Measurements from ENCODE around the gene PPP6R2. TPM values are rescaled to one million over a fixed set of nuclear protein-coding genes. Genes with fewer than 3 reads are reported as not detected.
"Not testable (repeated sequence)": the region's sequence is repeated elsewhere in the genome, so short reads cannot be mapped to it uniquely, and the experiment has no call there.

Gene PPP6R2
- total and polyA plus RNA-seq, 2 donors, result 45.4 to 45.7 TPM

DNA sequence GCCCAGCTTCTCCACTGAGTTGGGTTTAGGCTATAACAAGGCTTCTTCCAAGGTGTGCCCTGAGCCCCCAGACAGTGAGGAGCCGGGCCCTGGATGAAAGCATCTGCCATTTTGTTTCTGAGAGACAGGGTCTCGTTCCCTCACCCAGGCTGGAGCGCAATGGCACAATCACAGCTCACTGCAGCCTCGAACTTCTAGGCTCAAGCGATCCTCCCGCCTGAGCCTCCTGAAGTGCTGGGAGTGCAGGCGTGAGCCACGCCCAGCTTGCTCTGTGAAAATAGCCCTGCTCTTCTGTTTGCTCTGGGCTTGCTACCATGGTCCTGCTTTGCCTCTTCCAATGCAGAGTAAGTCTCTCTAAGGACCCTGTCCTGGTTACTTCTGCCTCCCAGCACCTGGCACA is 23.0 kb upstream of the PPP6R2 start:
- DNase-seq (ENCODE audit: low read depth in 6 of 9, low spot score in 9 of 9), result no peak
- Histone ChIP-seq H3K9me3 (ENCODE audit: control insufficient read depth in 2 of 2, insufficient read depth in 1 of 2, low read length in 1 of 2) (peaks cover 0 to 1% of the 10 kb centered on the region in 2 donors), H3K27me3 (ENCODE audit: control insufficient read depth in 2 of 2, insufficient read depth in 1 of 2, low read length in 1 of 2) (peaks cover 0 to 15% of the 10 kb centered on the region in 2 donors), H3K4me1 (ENCODE audit: control insufficient read depth in 2 of 2, insufficient read depth in 2 of 2, low read length in 2 of 2) (peaks cover under 1 to 5% of the 10 kb centered on the region in 2 donors), H3K27ac (ENCODE audit: low read depth in 1 of 2, low read length in 1 of 2) (no peak overlapping the region), H3K36me3 (ENCODE audit: control insufficient read depth in 2 of 2, insufficient read depth in 2 of 2, low read length in 1 of 2) (no peaks in the 10 kb centered on the region), H3K4me3 (ENCODE audit: low read length in 2 of 2) (no peak overlapping the region)
- WGBS, result 91% methylated on average over 8 of the region's 8 CpGs

GRCh38 chr22:50320671-50321325 is 22.3 kb upstream of the PPP6R2 start:
- H3K4me1 ChIP-seq (ENCODE audit: control insufficient read depth in 2 of 2, insufficient read depth in 2 of 2, low read length in 2 of 2), result no peaks in the 10 kb centered on the region
- WGBS, result 92% methylated on average over 10 of the region's 10 CpGs
- DNase-seq (ENCODE audit: low read depth in 6 of 9, low spot score in 9 of 9), result no peak
- no peak overlapping the region for H3K27ac ChIP-seq (ENCODE audit: low read depth in 1 of 2, low read length in 1 of 2)
- no peaks in the 10 kb centered on the region for H3K36me3 ChIP-seq (ENCODE audit: control insufficient read depth in 2 of 2, insufficient read depth in 2 of 2, low read length in 1 of 2)
- H3K27me3 ChIP-seq (ENCODE audit: control insufficient read depth in 2 of 2, insufficient read depth in 1 of 2, low read length in 1 of 2), result peaks cover 0 to 21% of the 10 kb centered on the region in 2 donors
- no peak overlapping the region for H3K4me3 ChIP-seq (ENCODE audit: low read length in 2 of 2)
- no peaks in the 10 kb centered on the region for H3K9me3 ChIP-seq (ENCODE audit: control insufficient read depth in 2 of 2, insufficient read depth in 1 of 2, low read length in 1 of 2)

GRCh38 chr22:50322382-50323104 is 20.6 kb upstream of the PPP6R2 start:
- not testable (repeated sequence) for H3K36me3 ChIP-seq (ENCODE audit: control insufficient read depth in 2 of 2, insufficient read depth in 2 of 2, low read length in 1 of 2); H3K4me1 ChIP-seq (ENCODE audit: control insufficient read depth in 2 of 2, insufficient read depth in 2 of 2, low read length in 2 of 2); H3K9me3 ChIP-seq (ENCODE audit: control insufficient read depth in 2 of 2, insufficient read depth in 1 of 2, low read length in 1 of 2); H3K27ac ChIP-seq (ENCODE audit: low read depth in 1 of 2, low read length in 1 of 2); H3K4me3 ChIP-seq (ENCODE audit: low read length in 2 of 2); DNase-seq (ENCODE audit: low read depth in 6 of 9, low spot score in 9 of 9)
- WGBS, result 92% methylated on average over 10 of the region's 10 CpGs
- H3K27me3 ChIP-seq (ENCODE audit: control insufficient read depth in 2 of 2, insufficient read depth in 1 of 2, low read length in 1 of 2), result peaks cover 12 to 34% of the 10 kb centered on the region in 2 donors

DNA sequence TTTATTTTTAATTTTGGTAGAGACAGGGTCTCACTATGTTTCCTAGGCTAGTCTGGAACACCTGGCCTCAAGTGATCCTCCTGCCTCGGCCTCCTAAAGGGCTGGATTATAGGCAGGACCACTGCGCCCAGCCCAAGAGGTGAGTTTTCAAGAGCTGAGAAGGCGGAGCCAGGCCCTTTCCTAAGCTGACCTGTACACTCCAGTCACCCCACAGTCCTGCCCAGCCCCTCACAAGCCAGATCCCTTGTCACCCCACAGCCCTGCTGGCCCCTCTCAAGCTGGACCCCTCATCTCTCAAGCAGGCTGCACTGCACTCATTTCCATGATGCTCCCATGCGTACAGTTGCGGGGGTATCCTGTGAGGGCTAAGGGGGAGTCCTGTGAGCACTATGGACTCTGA is 19.2 kb upstream of the PPP6R2 start:
- 98% methylated on average over 5 of the region's 5 CpGs for WGBS
- H3K27me3 ChIP-seq (ENCODE audit: control insufficient read depth in 2 of 2, insufficient read depth in 1 of 2, low read length in 1 of 2), result peaks cover 15 to 44% of the 10 kb centered on the region in 2 donors
- no peak for DNase-seq (ENCODE audit: low read depth in 6 of 9, low spot score in 9 of 9)

GRCh38 chr22:50325444-50326224 is 17.5 kb upstream of the PPP6R2 start:
- no peak for DNase-seq (ENCODE audit: low read depth in 6 of 9, low spot score in 9 of 9)
- Histone ChIP-seq H3K27me3 (ENCODE audit: control insufficient read depth in 2 of 2, insufficient read depth in 1 of 2, low read length in 1 of 2) (peaks cover 15 to 44% of the 10 kb centered on the region in 2 donors), H3K4me3 (ENCODE audit: low read length in 2 of 2) (no peak overlapping the region), H3K4me1 (ENCODE audit: control insufficient read depth in 2 of 2, insufficient read depth in 2 of 2, low read length in 2 of 2) (peaks cover 2 to 4% of the 10 kb centered on the region in 2 donors), H3K36me3 (ENCODE audit: control insufficient read depth in 2 of 2, insufficient read depth in 2 of 2, low read length in 1 of 2) (no peaks in the 10 kb centered on the region), H3K27ac (ENCODE audit: low read depth in 1 of 2, low read length in 1 of 2) (no peak overlapping the region), H3K9me3 (ENCODE audit: control insufficient read depth in 2 of 2, insufficient read depth in 1 of 2, low read length in 1 of 2) (peaks cover 0 to 5% of the 10 kb centered on the region in 2 donors)
- WGBS, result 92% methylated on average over 19 of the region's 19 CpGs

More for the DNA sequence above, 19.2 kb upstream of the PPP6R2 start:
- no peaks in the 10 kb centered on the region for H3K36me3 ChIP-seq (ENCODE audit: control insufficient read depth in 2 of 2, insufficient read depth in 2 of 2, low read length in 1 of 2)
- H3K27ac ChIP-seq (ENCODE audit: low read depth in 1 of 2, low read length in 1 of 2), result no peak overlapping the region
- H3K4me1 ChIP-seq (ENCODE audit: control insufficient read depth in 2 of 2, insufficient read depth in 2 of 2, low read length in 2 of 2), result peaks cover 2 to 4% of the 10 kb centered on the region in 2 donors
- H3K9me3 ChIP-seq (ENCODE audit: control insufficient read depth in 2 of 2, insufficient read depth in 1 of 2, low read length in 1 of 2), result peaks cover 0 to 5% of the 10 kb centered on the region in 2 donors
- no peak overlapping the region for H3K4me3 ChIP-seq (ENCODE audit: low read length in 2 of 2)

- H3K27ac ChIP-seq (ENCODE audit: low read depth in 1 of 2, low read length in 1 of 2), result peak overlapping the region in 1 of 2 donors; percentile 31
- no peak for DNase-seq (ENCODE audit: low read depth in 6 of 9, low spot score in 9 of 9)
- 25% methylated on average over 56 of the region's 56 CpGs for WGBS
These were observed 16.7 kb upstream of the PPP6R2 start for GRCh38 chr22:50326225-50326955.

GRCh38 chr22:50326956-50327710 is 16.0 kb upstream of the PPP6R2 start, which contains the start of gene DENND6B:
TSS of gene DENND6B (minus strand) at chr22:50327012. CDS start at chr22:50326988, 24 bp downstream.
- 2% methylated on average over 105 of the region's 105 CpGs for WGBS
- Histone ChIP-seq H3K4me1 (ENCODE audit: control insufficient read depth in 2 of 2, insufficient read depth in 2 of 2, low read length in 2 of 2) (peaks cover 2 to 4% of the 10 kb centered on the region in 2 donors), H3K27me3 (ENCODE audit: control insufficient read depth in 2 of 2, insufficient read depth in 1 of 2, low read length in 1 of 2) (peaks cover 15 to 42% of the 10 kb centered on the region in 2 donors), H3K36me3 (ENCODE audit: control insufficient read depth in 2 of 2, insufficient read depth in 2 of 2, low read length in 1 of 2) (no peaks in the 10 kb centered on the region), H3K27ac (ENCODE audit: low read depth in 1 of 2, low read length in 1 of 2) (peak within 1 kb of the TSS in 1 of 2 donors; percentile 73), H3K9me3 (ENCODE audit: control insufficient read depth in 2 of 2, insufficient read depth in 1 of 2, low read length in 1 of 2) (peaks cover 0 to 5% of the 10 kb centered on the region in 2 donors), H3K4me3 (ENCODE audit: low read length in 2 of 2) (peak within 1 kb of the TSS; percentile 42 to 77)
- peak in 4 of 9 donors; percentile 47 to 71 (median 70) for DNase-seq (ENCODE audit: low read depth in 6 of 9, low spot score in 9 of 9)

More at GRCh38 chr22:50326225-50326955, 16.7 kb upstream of the PPP6R2 start:
- no peaks in the 10 kb centered on the region for H3K36me3 ChIP-seq (ENCODE audit: control insufficient read depth in 2 of 2, insufficient read depth in 2 of 2, low read length in 1 of 2)
- H3K9me3 ChIP-seq (ENCODE audit: control insufficient read depth in 2 of 2, insufficient read depth in 1 of 2, low read length in 1 of 2), result peaks cover 0 to 5% of the 10 kb centered on the region in 2 donors
- peaks cover 15 to 42% of the 10 kb centered on the region in 2 donors for H3K27me3 ChIP-seq (ENCODE audit: control insufficient read depth in 2 of 2, insufficient read depth in 1 of 2, low read length in 1 of 2)
- H3K4me3 ChIP-seq (ENCODE audit: low read length in 2 of 2), result peak overlapping the region in 1 of 2 donors; percentile 77
- H3K4me1 ChIP-seq (ENCODE audit: control insufficient read depth in 2 of 2, insufficient read depth in 2 of 2, low read length in 2 of 2), result peaks cover 2 to 4% of the 10 kb centered on the region in 2 donors

- H3K4me3 ChIP-seq (ENCODE audit: low read length in 2 of 2), result peak overlapping the region; percentile 42 to 77
- H3K9me3 ChIP-seq (ENCODE audit: control insufficient read depth in 2 of 2, insufficient read depth in 1 of 2, low read length in 1 of 2), result peaks cover 0 to 5% of the 10 kb centered on the region in 2 donors
- H3K4me1 ChIP-seq (ENCODE audit: control insufficient read depth in 2 of 2, insufficient read depth in 2 of 2, low read length in 2 of 2), result peaks cover 2 to 4% of the 10 kb centered on the region in 2 donors
- H3K36me3 ChIP-seq (ENCODE audit: control insufficient read depth in 2 of 2, insufficient read depth in 2 of 2, low read length in 1 of 2), result no peaks in the 10 kb centered on the region
- H3K27ac ChIP-seq (ENCODE audit: low read depth in 1 of 2, low read length in 1 of 2), result no peak overlapping the region
- WGBS, result 76% methylated on average over 22 of the region's 22 CpGs
- DNase-seq (ENCODE audit: low read depth in 6 of 9, low spot score in 9 of 9), result no peak
- H3K27me3 ChIP-seq (ENCODE audit: control insufficient read depth in 2 of 2, insufficient read depth in 1 of 2, low read length in 1 of 2), result peaks cover 15 to 42% of the 10 kb centered on the region in 2 donors
These were observed 15.5 kb upstream of the PPP6R2 start for GRCh38 chr22:50327711-50328019.

All from thymus (tissue), 11 donors.